Right renal cortex interstitium (tissue), 3 donors: ENCODE data around the gene SEZ6L. TPM values are rescaled to one million over a fixed set of nuclear protein-coding genes. Genes with fewer than 3 reads are reported as not detected.

Experiments used
- DNase-seq, 3 donors: peaks; one replicate each; pipeline ENCODE4 v3.0.0-alpha.2; 2013; ENCODE audit warnings: low read depth in 3 of 3, low spot score in 2 of 3
- polyA plus RNA-seq, 3 donors: library from polyadenylated mRNA; unstranded; fragments of 120-200 nt; gene quantifications; one replicate each; pipeline ENCODE4 v1.2.1, GENCODE V29; 2013; ENCODE audit not compliant: insufficient read length in 3 of 3

The SEZ6L gene
- polyA plus RNA-seq: under 1 TPM; 0.15 to 0.27 (median 0.17) TPM

GRCh38 chr22:26169315-26170111, at the start of gene SEZ6L:
TSS of gene SEZ6L (plus strand) at chr22:26169462. CDS start at chr22:26169670, 208 bp downstream.
- no peak for DNase-seq

GRCh38 chr22:26122920-26123468, 46.3 kb upstream of the SEZ6L start:
- DNase-seq: no peak

GRCh38 chr22:26124991-26125725, 44.1 kb upstream of the SEZ6L start:
- DNase-seq: no peak

- no peak for DNase-seq
Observed at GRCh38 chr22:26127126-26127525, 42.1 kb upstream of the SEZ6L start.

- no peak for DNase-seq
Observed at GRCh38 chr22:26127556-26127955, 41.7 kb upstream of the SEZ6L start.

GRCh38 chr22:26131589-26132154, 37.6 kb upstream of the SEZ6L start:
- DNase-seq: no peak

GRCh38 chr22:26134654-26135330, 34.5 kb upstream of the SEZ6L start:
- no peak for DNase-seq

- no peak for DNase-seq
Observed at GRCh38 chr22:26135806-26136205, 33.5 kb upstream of the SEZ6L start.

- DNase-seq: no peak
Observed at GRCh38 chr22:26139310-26139709, 30.0 kb upstream of the SEZ6L start.

GRCh38 chr22:26141831-26142230, 27.4 kb upstream of the SEZ6L start:
- no peak for DNase-seq

GRCh38 chr22:26143806-26144325, 25.4 kb upstream of the SEZ6L start:
- no peak for DNase-seq

- no peak for DNase-seq
Observed at GRCh38 chr22:26159886-26160285, 9.4 kb upstream of the SEZ6L start.

GRCh38 chr22:26161746-26162145, 7.5 kb upstream of the SEZ6L start:
- no peak for DNase-seq

GRCh38 chr22:26162926-26163325, 6.3 kb upstream of the SEZ6L start:
- no peak for DNase-seq

GRCh38 chr22:26164174-26164573, 5.1 kb upstream of the SEZ6L start:
- no peak for DNase-seq

GRCh38 chr22:26168330-26168851, 871 bp upstream of the SEZ6L start:
- no peak for DNase-seq

GRCh38 chr22:26168939-26169314, 335 bp upstream of the SEZ6L start:
- DNase-seq: no peak

GRCh38 chr22:26170112-26170492, 840 bp downstream of the SEZ6L start:
- DNase-seq: no peak

- no peak for DNase-seq
Observed at GRCh38 chr22:26170795-26171580, 1.7 kb downstream of the SEZ6L start.
